GM21515 (cell line): Measurements from ENCODE around the gene ZBTB7B.

Source experiments
- ATAC-seq: cut with Tn5 transposase; IDR thresholded peaks from one replicate; pipeline ENCODE4 v1.9.1; 2021; ENCODE audit not compliant: unreplicated experiment

ZBTB7B gene

GRCh38 chr1:155052439-155053395 lies 50.1 kb downstream of the ZBTB7B start:
- no peak for ATAC-seq

DNA sequence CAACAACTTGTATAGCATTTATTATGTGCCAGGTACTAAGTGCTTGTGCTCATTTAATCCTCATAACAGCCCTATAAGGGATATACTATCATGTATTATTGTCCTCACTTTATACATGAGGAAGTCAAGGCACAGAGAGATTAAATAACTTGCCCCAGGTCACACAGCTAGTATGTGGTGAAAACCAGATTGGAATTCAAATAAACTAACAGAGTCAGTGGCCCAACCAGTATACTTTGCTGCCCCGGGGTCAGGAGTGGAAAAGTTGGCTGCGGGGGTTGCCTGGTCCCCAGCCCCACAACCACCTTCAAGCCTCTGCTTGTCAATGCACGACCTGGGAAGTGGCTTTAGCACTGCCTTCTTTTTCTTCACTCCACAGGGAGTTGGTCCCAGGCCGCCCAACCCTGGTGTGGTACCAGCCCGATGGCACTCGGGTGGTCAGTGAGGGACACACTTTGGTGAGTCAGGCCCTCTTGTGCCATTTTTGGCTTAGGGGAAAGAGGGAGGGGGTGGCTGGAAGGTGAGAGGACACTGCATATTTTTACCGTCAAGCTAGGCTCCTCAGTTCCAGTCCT lies 51.0 kb downstream of the ZBTB7B start:
- no peak for ATAC-seq

DNA sequence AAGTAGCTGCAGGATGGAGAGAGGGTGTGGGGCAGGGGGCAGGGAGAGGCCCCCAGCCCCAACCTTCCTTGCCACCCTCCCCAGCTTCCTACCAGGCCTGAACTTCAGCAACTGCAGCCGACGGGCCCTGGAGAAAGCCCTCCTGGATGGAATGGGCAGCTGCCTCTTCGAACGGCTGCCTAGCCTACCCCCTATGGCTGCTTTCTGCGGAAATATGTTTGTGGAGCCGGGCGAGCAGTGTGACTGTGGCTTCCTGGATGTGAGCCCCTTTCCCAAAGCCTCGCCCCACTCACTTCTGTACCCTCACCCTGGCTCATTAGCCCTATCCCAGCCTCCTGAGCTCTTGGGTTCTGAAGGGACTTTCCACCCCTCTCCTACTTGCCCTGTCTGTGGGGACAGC lies 54.5 kb downstream of the ZBTB7B start:
- ATAC-seq, result no peak

DNA sequence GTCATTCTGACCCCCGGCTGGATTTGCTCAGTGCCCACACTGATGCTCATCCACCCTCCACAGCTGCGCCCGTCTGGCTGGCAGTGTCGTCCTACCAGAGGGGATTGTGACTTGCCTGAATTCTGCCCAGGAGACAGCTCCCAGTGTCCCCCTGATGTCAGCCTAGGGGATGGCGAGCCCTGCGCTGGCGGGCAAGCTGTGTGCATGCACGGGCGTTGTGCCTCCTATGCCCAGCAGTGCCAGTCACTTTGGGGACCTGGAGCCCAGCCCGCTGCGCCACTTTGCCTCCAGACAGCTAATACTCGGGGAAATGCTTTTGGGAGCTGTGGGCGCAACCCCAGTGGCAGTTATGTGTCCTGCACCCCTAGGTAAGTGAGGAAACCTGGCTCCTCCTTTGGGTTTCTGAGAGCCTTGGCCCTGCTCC lies 55.2 kb downstream of the ZBTB7B start:
- no peak for ATAC-seq

DNA sequence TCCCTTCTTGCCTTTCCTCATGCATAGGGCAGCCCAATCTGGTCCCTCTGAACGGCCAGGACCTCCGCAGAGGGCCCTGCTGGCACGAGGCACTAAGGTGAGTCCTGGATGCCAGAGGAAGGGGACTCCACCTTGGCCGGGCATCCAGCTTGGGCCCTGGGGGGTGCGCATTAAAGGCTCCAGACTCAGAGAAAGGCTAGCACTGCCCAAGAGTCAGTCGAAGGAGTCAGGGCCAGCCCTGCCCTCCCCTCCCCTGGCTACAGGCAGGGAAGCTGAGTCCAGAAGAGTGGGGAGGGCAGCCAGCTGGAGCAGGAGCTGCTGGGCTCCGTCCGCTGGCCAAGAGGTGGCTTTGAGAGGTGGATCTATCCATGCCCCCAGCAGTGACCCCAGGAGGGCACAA lies 58.1 kb downstream of the ZBTB7B start:
- ATAC-seq, result no peak

DNA sequence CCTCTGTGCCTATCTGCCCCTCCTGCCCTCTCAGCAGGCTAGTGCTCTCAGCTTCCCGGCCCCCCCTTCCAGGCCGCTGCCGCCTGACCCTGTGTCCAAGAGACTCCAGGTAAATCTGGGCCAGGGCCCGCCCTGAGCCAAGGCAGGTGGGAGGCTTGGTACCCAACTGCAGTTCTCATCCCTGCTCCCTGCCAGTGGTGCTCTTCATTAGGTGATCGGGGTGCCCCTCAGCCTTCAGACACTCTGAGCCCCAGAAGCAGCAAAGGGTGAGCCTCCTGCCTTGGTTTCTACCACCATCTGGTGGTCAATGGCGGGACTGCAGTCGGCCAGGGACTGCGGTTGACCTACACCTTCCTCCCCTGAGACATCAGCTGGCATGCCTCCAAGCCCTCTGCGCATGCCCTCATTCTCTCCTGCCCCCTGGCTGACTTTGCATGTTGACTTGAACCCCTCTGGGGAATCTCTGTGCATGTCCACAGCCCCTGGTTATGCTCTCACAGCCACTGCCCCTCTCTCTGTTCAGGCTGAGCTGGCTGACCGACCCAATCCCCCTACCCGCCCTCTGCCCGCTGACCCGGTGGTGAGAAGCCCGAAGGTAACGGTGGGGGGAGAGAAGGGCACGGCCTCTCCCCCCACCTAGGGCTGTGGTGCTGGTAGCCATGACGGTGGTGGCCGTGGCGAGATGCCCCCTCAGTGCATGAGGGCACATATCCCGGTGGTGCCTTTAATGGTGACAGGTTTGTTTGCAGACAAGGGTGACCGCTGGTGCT lies 59.0 kb downstream of the ZBTB7B start:
- peak; percentile 43 for ATAC-seq

DNA sequence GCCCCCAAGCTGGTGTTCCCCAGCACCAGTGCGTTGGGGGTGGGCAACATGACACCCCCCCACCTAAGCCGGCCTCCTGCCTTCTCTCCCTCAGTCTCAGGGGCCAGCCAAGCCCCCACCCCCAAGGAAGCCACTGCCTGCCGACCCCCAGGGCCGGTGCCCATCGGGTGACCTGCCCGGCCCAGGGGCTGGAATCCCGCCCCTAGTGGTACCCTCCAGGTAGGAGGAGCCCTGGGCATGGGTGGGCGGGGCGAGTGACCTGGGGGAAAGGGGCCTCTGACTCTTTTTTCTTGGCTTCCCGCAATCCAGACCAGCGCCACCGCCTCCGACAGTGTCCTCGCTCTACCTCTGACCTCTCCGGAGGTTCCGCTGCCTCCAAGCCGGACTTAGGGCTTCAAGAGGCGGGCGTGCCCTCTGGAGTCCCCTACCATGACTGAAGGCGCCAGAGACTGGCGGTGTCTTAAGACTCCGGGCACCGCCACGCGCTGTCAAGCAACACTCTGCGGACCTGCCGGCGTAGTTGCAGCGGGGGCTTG lies 59.6 kb downstream of the ZBTB7B start:
- ATAC-seq, result no peak

GRCh38 chr1:155062702-155063411 lies 60.3 kb downstream of the ZBTB7B start:
- no peak for ATAC-seq

DNA sequence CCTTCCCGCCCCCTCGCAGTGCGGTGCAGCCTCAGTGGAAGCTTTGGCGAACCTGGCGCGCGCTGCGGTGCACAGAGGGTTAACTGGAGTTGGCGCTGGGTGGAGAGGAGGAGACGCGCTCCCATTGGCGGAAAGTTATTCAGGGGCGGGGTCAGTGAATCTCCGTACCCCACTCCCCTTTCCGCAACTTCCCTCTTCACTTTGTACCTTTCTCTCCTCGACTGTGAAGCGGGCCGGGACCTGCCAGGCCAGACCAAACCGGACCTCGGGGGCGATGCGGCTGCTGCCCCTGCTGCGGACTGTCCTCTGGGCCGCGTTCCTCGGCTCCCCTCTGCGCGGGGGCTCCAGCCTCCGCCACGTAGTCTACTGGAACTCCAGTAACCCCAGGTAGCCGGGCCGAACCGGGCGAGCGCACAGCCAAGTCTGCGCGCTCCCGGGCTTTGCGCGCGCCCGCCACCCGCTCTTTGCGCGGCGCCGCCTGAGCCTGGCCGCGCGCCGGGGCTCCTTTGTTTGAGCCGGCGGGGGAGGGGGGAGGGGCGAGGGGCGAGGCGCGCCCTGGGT lies 61.0 kb downstream of the ZBTB7B start, which contains the start of gene EFNA4:
TSS of gene EFNA4 (plus strand) at position 191 of the 561 bp plus-strand sequence. CDS start at position 275, 84 bp downstream.
- peak; percentile 64 for ATAC-seq

DNA sequence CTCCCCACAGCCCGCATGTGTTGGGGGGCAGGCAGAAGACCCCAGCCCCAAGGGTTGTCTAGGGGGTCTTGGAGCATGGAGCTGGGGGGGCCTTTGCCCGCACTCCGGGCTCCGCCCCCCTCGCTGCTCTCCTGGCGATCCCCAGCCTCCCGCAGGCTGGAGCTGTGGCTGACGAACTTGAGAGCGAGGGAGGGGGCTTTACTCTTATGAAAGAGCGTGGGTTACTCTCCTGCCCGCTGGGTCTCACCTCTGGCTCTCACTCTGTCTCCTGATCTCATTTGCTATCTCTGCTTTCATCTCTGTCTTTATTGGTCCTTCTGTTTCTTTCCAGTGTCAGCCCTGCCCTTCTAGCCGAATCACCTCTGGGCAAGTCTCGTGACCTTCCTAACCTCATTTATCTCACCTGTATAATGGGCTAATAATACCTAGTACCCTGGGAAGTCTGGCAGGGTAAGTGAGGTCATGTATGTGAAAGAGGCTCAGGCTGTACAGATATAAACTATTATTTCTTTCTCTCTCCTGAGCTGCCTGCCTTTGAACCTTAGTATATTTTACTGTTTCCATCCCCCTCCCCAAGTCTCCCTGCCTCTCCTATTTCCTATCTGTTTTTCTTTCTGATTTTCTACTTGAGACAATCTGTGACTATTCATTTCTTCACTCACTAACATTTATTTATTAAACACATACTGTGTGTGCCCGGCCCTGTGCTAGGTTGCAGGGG lies 61.7 kb downstream of the ZBTB7B start:
- no peak for ATAC-seq

- ATAC-seq, result no peak
Measured at GRCh38 chr1:155064832-155065429, 62.3 kb downstream of the ZBTB7B start.

DNA sequence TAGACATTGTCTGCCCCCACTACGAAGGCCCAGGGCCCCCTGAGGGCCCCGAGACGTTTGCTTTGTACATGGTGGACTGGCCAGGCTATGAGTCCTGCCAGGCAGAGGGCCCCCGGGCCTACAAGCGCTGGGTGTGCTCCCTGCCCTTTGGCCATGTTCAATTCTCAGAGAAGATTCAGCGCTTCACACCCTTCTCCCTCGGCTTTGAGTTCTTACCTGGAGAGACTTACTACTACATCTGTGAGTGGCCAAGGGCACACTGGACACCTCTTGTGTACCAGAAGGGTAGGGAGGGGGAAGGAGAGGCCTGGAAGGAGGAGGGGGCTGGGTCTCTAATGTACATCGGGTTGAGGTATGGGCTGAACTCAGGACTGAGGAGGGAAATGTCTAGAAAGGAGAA lies 64.2 kb downstream of the ZBTB7B start:
- no peak for ATAC-seq
